Measurements from ENCODE around the gene KRT33A.

- no peak for TF ChIP-seq POU6F1 (CRISPR knock-in tag; IDR thresholded peaks at IDR 0.05; ENCODE audit: borderline replicate concordance, low read depth)
- TF ChIP-seq ZFP3 (CRISPR knock-in tag; IDR thresholded peaks at IDR 0.05), result no peak
- TF ChIP-seq ZNF8 (CRISPR knock-in tag; IDR thresholded peaks at IDR 0.05), result no peak
- no peak for TF ChIP-seq PATZ1 (CRISPR knock-in tag; IDR thresholded peaks at IDR 0.05; ENCODE audit: borderline replicate concordance)
- no peak for TF ChIP-seq TOX (CRISPR knock-in tag; IDR thresholded peaks at IDR 0.05; ENCODE audit: borderline replicate concordance)
- no peak for TF ChIP-seq BACH2 (CRISPR knock-in tag; IDR thresholded peaks at IDR 0.05; ENCODE audit: borderline replicate concordance)
- no peak for TF ChIP-seq CSRNP3 (CRISPR knock-in tag; IDR thresholded peaks at IDR 0.05)
- no peak for TF ChIP-seq ARNTL (CRISPR knock-in tag; IDR thresholded peaks at IDR 0.05; ENCODE audit: borderline replicate concordance, low read depth)
- TF ChIP-seq SNAI2 (CRISPR knock-in tag; IDR thresholded peaks at IDR 0.05), result no peak
- TF ChIP-seq ZNF565 (CRISPR knock-in tag; conservative IDR thresholded peaks at IDR 0.05; ENCODE audit: low read depth), result no peak
- no peak for TF ChIP-seq TSHZ2 (CRISPR knock-in tag; IDR thresholded peaks at IDR 0.05)
- no peak for TF ChIP-seq CSDC2 (CRISPR knock-in tag; IDR thresholded peaks at IDR 0.05)
- no peak for TF ChIP-seq ZNF70 (CRISPR knock-in tag; IDR thresholded peaks at IDR 0.05)
These were observed 11.6 kb downstream of the KRT33A start for GRCh38 chr17:41338961-41339485.

Data from SK-N-SH treated with all-trans-retinoic acid at 6 μM for 48 hours (cell line).